ENCODE results near the gene AMDHD1.

AMDHD1 gene

DNA sequence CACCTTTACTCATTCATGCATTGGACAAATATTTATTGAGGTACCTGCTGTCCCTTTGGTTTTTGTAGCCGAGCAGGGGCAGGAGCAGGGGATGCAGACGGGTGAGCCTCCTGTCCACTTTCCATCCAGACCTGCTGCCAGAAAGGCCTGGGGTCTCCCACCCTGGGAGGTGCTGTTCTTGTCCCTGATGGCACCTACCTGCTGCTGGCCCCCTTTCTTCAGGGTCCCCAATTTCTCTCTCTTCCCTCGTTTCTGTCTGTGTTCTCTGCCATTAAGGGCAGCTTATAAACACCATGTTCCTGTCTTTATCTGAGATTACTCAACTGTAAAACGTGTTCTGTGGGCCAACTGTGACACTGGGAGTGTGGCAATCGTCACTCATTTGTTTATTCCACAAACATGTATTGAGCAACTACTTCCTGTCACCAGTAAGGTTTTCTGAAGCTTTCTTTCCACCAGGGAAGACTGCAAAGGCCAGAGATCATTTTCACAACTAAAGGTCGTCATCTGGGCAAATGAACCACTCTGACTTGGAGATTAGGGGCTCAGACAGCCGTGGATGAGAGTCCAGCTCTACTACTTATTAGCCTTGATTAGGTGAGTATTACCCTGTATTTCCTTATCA, 53.0 kb downstream of the AMDHD1 start, which contains the start of gene HAL:
TSS of gene HAL (minus strand) at position 311 of the 625 bp plus-strand sequence. CDS start 434 bp downstream, outside the sequence.
- no peak for DNase-seq

DNA sequence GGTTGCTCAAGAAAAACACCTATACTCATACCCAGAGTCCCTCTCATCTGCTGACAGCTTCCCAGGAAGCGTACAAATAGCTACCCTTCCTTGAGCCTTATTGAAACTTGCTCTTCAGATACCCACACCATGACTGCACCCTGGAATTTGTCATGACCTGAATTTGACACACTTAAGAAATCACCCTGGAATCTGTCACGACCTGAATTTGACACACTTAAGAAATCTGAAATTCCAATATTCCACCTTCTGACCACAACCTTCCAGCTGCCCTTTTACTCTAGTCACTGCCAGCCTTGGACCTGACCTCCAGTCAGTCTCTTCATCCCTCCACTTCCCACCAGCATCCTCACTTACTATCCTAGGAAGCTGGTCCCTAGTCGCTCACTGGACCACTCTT, 54.1 kb downstream of the AMDHD1 start:
- no peak for DNase-seq

DNA sequence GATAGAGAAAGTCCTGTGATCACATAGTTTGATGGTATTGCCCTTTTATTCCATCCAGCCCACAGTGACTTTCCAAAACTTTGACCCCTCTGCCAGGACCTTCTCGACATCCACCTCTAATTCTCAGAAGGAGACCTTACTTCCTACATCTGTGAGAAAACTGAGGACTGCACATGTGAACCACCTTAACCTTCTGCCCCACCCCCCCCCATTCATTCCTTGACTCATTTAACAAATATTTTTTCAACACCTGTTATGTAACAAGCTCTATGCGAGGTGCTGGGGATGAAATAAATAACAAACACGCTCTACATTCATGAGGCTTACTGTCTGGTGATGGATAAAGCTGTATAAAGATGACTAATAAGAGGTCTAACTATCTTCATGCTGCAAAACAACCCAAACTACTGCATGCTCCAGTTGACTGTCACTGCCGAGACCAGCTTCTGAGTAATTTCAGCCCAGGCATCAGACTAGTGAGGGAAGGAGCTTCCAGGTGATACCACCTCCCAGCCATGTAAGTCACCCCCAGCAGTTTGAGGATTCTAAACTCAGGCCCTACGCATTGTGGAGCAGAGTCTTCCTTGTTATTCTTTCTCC, 54.9 kb downstream of the AMDHD1 start:
- DNase-seq, result no peak

DNA sequence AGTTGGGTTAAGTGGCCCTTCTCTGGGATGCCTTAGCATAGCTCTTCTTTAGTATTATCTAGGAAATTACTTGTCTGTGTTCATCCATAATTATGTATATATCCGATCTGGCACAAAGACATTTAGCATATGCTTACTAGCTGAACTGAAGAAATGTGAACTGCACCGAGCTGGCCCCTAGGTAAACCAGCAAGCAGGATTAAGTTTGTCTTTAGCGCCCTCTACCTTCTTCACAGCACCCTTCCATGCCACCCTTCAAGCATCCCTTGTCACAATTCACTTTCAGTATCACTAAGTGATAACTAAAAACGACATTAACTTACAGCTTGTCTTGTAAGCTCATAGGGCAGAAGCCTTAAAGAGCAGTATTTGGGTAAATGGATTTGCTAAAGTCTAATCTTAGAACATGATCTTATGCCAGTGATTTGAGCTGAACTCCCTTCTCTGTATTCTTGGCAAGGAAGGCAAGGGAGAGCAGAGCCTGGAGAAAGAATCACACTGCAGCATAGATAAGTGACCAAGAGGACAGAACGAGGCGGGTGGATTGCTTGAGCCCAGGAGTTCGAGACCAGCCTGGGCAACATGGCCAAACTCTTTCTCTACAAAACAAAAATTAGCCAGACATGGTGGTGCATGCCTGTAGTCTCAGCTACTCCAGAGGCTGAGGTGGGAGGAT, 55.6 kb downstream of the AMDHD1 start:
- DNase-seq, result peak; percentile 3

DNA sequence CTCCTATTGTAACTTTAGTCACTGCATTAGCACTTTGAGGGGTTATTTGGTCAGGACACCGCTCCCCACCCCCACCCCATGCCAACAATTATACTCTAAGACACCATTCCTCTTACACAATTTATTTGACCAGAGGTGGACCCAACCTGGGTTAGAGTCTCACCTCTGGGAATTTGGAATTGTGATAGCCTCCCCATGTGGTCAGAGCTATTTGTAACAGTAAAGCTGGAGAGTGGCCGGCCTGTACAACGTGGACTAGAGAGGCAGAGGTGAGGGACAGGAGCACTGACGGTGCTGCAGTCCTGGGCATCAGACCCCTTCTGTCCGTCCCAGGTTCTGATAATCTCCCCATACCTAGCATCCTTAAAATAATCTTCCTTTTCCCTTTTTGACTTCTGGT, 56.4 kb downstream of the AMDHD1 start:
- no peak for DNase-seq

DNA sequence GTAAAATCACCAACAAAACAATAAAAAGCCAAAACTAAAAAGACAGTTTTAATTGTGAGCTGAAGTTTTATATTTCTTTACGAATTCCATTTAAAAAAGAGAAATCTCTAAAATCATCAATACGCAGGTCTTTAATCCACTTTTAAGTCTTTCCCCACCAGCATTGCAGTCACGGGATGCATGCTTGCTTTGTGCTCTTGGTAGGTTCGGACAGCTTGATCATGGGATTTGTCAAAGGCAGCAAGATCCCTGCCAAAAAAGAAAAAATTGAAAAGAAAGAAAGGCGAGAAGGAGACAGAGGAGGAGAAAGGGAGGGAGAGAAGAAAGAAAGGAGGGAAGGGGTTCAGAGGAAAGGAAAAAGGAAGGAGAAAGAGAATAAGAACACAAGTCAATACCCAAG, 57.7 kb downstream of the AMDHD1 start:
- no peak for DNase-seq

DNA sequence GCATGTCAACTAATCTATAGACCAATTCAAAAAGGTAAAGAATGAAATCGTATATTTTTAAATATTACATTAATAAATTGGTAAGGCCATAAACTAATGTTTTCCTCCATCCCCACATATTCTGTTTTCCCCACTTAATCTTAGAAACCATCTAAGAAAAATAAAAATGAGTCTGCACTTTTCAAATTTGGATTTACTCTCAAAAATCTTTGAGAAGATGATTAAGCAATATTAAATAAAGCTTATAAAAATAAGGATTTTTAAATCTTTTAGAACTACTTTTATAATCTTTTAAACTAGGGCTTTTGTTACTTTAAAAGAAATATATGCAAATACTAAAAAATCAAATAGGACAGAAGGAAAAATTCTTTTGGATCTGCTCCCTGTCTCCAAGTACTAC, 63.6 kb downstream of the AMDHD1 start:
- DNase-seq, result no peak

DNA sequence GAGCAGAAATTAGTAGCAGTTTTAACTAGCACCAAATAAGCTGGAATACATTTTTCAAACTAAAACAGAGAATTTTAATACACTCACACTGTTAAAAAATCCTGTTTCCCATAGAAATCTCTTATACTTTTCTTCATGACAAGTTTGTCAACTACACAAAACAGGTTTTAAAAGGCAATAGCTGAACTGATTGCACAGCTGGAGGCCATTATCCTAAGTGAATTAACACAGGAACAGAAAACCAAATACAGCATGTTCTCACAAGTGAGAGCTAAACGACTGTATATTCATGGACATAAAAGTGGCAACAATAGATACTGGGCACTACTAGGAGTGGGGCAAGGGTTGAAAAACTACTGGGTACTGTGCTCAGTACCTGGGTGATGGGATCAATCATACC, 64.6 kb downstream of the AMDHD1 start:
- DNase-seq, result no peak

DNA sequence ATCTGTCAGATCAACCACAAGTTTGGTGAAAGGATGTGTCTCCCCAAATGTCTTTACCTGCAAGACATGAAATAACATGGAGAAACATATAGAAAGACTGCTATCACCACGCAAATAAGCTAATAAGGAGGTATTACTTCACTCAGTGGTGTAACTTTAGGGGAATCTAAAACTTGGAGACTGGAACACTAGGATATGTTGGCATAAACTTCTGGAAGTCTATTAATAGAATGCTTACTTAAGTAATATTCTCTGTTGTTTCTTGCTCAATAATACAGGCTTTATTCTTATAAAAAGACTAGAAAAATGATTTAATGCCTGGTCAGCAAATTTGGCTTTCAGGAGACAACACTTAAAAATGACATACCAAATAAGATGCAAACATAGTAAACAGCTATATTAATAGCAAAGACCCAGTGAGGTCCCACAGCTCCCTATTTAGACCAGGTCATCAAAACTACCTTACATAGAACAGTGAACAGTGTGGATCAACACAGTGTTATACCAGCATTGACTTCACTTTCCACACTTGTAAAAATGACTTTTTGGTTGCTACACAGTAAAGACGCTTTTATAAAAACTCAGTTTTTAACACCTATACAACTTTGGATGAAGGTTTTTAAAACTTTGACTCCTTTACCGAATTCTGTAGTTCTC, 71.9 kb downstream of the AMDHD1 start:
- no peak for DNase-seq

DNA sequence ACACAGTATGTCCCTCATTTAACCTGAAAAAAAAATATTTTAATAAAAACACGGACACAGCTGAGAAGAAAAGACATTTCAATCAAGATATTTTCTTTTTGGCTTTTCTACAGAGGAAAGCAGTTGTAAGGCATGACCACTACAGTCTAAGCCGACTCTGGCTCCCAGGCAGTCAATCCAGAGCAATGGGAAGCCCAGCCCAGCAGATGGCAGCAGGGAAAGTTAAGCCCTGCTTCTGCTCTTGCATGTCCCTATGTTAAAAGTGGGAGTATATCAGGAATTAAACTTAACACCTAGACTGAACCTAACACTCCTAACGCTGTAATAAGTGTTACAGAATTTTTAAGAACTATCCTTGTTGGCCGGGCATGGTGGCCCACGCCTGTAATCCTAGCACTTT, 72.5 kb downstream of the AMDHD1 start:
- DNase-seq, result no peak
